ENCODE data around the gene MAP3K5. TPM values are rescaled to one million over a fixed set of nuclear protein-coding genes. Genes with fewer than 3 reads are reported as not detected.
A peak's percentile ranks its signal among the peaks of the same experiment; 100 is the strongest.

Gene MAP3K5
- total and polyA plus RNA-seq, 2 of the 8 experiments (the other 6 are each of a cell fraction or from before 2014, with no cell fraction given) = 0.63 to 2.6 TPM

DNA sequence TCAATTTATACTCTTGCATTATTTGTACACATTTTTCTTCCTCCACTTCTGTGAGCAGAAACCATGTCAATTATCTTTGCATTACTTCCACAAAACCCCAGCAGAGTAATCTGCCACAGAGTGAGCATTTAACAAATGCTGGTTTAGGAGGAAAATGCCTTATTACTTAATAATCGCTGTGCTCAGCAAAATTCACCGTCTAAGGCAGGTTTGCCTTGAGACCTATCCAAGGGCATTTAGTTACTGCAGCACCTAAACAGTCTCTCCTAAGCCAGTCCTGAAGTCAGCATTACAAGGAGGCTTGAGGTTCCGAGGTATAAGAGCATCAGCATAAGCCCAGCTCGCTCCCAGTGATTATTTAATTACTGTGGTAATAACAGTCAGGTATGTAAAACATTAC lies 270.4 kb downstream of the MAP3K5 start:
- Histone ChIP-seq H3K4me1 (replicated peaks in 1 of 4; ENCODE audit: control insufficient read depth in 3 of 4, insufficient read depth in 4 of 4, low read length in 3 of 4) (peaks cover 17 to 27% (median 23%) of the 10 kb centered on the region in 4 experiments), H3K4me3 (ENCODE audit: extremely low read depth in 1 of 4, insufficient read depth in 2 of 4, low read depth in 3 of 4, low read length in 4 of 4) (no peak overlapping the region), H2BK20ac (ENCODE audit: low read length) (no peak overlapping the region), H2BK5ac (ENCODE audit: low read depth, low read length) (no peak overlapping the region), H3K23ac (ENCODE audit: insufficient read length) (no peak overlapping the region), H3K9ac (replicated peaks in 1 of 4; ENCODE audit: extremely low read depth in 1 of 4, low read depth in 3 of 4, low read length in 3 of 4) (no peak overlapping the region), H3K27ac (ENCODE audit: low read depth, low read length) (no peak overlapping the region), H4K20me1 (replicated peaks in 1 of 2; ENCODE audit: control insufficient read depth in 1 of 2, insufficient read depth in 2 of 2, low read length in 2 of 2) (peaks cover 0 to 10% of the 10 kb centered on the region in 2 experiments), H4K91ac (replicated peaks; ENCODE audit: insufficient read length, low read length) (no peak overlapping the region), H3K4me2 (ENCODE audit: insufficient read depth in 1 of 2, low read depth in 2 of 2, low read length in 2 of 2) (no peak overlapping the region), H3K4ac (replicated peaks; ENCODE audit: insufficient read length, low read depth, low read length) (no peak overlapping the region), H3K79me1 (ENCODE audit: low read depth, low read length) (peaks cover 18% of the 10 kb centered on the region), H3K79me2 (ENCODE audit: control insufficient read depth in 1 of 2, insufficient read depth in 2 of 2, low read length in 2 of 2) (peaks cover 8 to 91% of the 10 kb centered on the region in 2 experiments; a peak in 3 of 4 replicates), H3K56ac (replicated peaks; ENCODE audit: insufficient read length, low read depth, low read length) (no peak overlapping the region), H3K36me3 (ENCODE audit: control insufficient read depth in 2 of 4, insufficient read depth in 4 of 4, low read length in 3 of 4) (no peaks in the 10 kb centered on the region), H3K14ac (ENCODE audit: insufficient read length) (no peak overlapping the region), H4K5ac (ENCODE audit: insufficient read length, low read depth, low read length) (no peak overlapping the region), H4K8ac (ENCODE audit: extremely low read depth, insufficient read depth, low read length) (no peak overlapping the region), H2BK15ac (ENCODE audit: low read length) (no peak overlapping the region), H2BK12ac (ENCODE audit: low read depth, low read length) (no peak overlapping the region), H3K9me3 (ENCODE audit: insufficient read depth in 2 of 2, low read depth in 1 of 2, low read length in 1 of 2) (no peaks in the 10 kb centered on the region), H2AK5ac (ENCODE audit: low read depth, low read length) (no peak overlapping the region), H2BK120ac (replicated peaks; ENCODE audit: low read depth, low read length) (no peak overlapping the region), H2AFZ (ENCODE audit: low read length) (no peak overlapping the region), H3K27me3 (replicated peaks in 1 of 4; ENCODE audit: control insufficient read depth in 3 of 4, extremely low read depth in 1 of 4, insufficient read depth in 3 of 4, low read length in 3 of 4) (no peaks in the 10 kb centered on the region), H3K18ac (ENCODE audit: extremely low read depth, low read length) (no peak overlapping the region), H3K23me2 (ENCODE audit: low read depth, low read length) (peaks cover 1% of the 10 kb centered on the region; the same call in 1 of the 2 replicates)
- ChIA-PET CTCF (ENCODE audit: partially characterized antibody) (no interaction called here), POLR2A (ENCODE audit: partially characterized antibody) (no interaction called here)
- DNase-seq (ENCODE audit: low read depth in 1 of 2, low spot score in 2 of 2) (no peak), FAIRE-seq (no peak)
- WGBS, 2 experiments (ENCODE audit: extremely low coverage in 1 of 2, insufficient coverage in 1 of 2, insufficient read length in 1 of 2, insufficient replicate concordance in 2 of 2, low coverage in 1 of 2, low lambda C conversion rate in 2 of 2, missing lambda C conversion rate in 1 of 2) = 96% methylated on average over 4 of the region's 4 CpGs; no CpG with 5 or more reads in 1 of the 2 experiments
- TF ChIP-seq MAFK (IDR thresholded peaks at IDR 0.05; ENCODE audit: low read depth, low read length) = peak; percentile 89
- no peak for TF ChIP-seq TCF12 (IDR thresholded peaks at IDR 0.05; ENCODE audit: low read depth, low read length)
- no peak for TF ChIP-seq JUND (IDR thresholded peaks at IDR 0.05; ENCODE audit: low read length)

Data from H1 (cell line).